Measurements from ENCODE around the gene EPG5. TPM values are rescaled to one million over a fixed set of nuclear protein-coding genes. Genes with fewer than 3 reads are reported as not detected.

The EPG5 gene
- total RNA-seq, 1 donor from 2014 or later = 18.2 TPM

GRCh38 chr18:45984546-45985235 is 17.6 kb upstream of the EPG5 start:
- TF ChIP-seq CTCF (IDR thresholded peaks at IDR 0.05; ENCODE audit: borderline replicate concordance) = no peak
- no peak overlapping the region for H3K27ac ChIP-seq (replicated peaks)
- H3K9me3 ChIP-seq (replicated peaks) = no peaks in the 10 kb centered on the region
- H3K4me3 ChIP-seq = no peak overlapping the region
- DNase-seq = no peak
- peaks cover 8% of the 10 kb centered on the region for H3K4me1 ChIP-seq
- intact Hi-C loops (cut with micrococcal nuclease) = no loop called here
- no peaks in the 10 kb centered on the region for H3K36me3 ChIP-seq
- no peaks in the 10 kb centered on the region for H3K27me3 ChIP-seq (ENCODE audit: low read depth)

- no peak for TF ChIP-seq CTCF (IDR thresholded peaks at IDR 0.05; ENCODE audit: borderline replicate concordance)
- Histone ChIP-seq H3K27ac (replicated peaks) (no peak overlapping the region), H3K27me3 (ENCODE audit: low read depth) (no peaks in the 10 kb centered on the region), H3K36me3 (no peaks in the 10 kb centered on the region), H3K9me3 (replicated peaks) (no peaks in the 10 kb centered on the region), H3K4me1 (peaks cover 8% of the 10 kb centered on the region), H3K4me3 (no peak overlapping the region)
- intact Hi-C loops (cut with micrococcal nuclease) = no loop called here
- DNase-seq = no peak
Observed at GRCh38 chr18:45981821-45982220, 14.7 kb upstream of the EPG5 start.

- no peak for TF ChIP-seq CTCF (IDR thresholded peaks at IDR 0.05; ENCODE audit: borderline replicate concordance)
- no peak for DNase-seq
- no peaks in the 10 kb centered on the region for H3K9me3 ChIP-seq (replicated peaks)
- no peak overlapping the region for H3K4me3 ChIP-seq
- peaks cover 13% of the 10 kb centered on the region for H3K4me1 ChIP-seq
- no peak overlapping the region for H3K27ac ChIP-seq (replicated peaks)
- H3K27me3 ChIP-seq (ENCODE audit: low read depth) = no peaks in the 10 kb centered on the region
- intact Hi-C loops (cut with micrococcal nuclease) = no loop called here
- no peaks in the 10 kb centered on the region for H3K36me3 ChIP-seq
Observed at GRCh38 chr18:45980229-45980628, 13.1 kb upstream of the EPG5 start.

- H3K27me3 ChIP-seq (ENCODE audit: low read depth) = no peaks in the 10 kb centered on the region
- H3K4me1 ChIP-seq = peaks cover 13% of the 10 kb centered on the region
- no peak for TF ChIP-seq CTCF (IDR thresholded peaks at IDR 0.05; ENCODE audit: borderline replicate concordance)
- no peak overlapping the region for H3K4me3 ChIP-seq
- intact Hi-C loops (cut with micrococcal nuclease) = no loop called here
- H3K36me3 ChIP-seq = no peaks in the 10 kb centered on the region
- H3K27ac ChIP-seq (replicated peaks) = no peak overlapping the region
- no peaks in the 10 kb centered on the region for H3K9me3 ChIP-seq (replicated peaks)
- DNase-seq = no peak
Observed at GRCh38 chr18:45978084-45978483, 11.0 kb upstream of the EPG5 start.

- Histone ChIP-seq H3K27ac (replicated peaks) (no peak overlapping the region), H3K9me3 (replicated peaks) (no peaks in the 10 kb centered on the region), H3K27me3 (ENCODE audit: low read depth) (no peaks in the 10 kb centered on the region), H3K36me3 (no peaks in the 10 kb centered on the region), H3K4me3 (no peak overlapping the region), H3K4me1 (peaks cover 13% of the 10 kb centered on the region)
- intact Hi-C loops (cut with micrococcal nuclease) = no loop called here
- no peak for DNase-seq
- TF ChIP-seq CTCF (IDR thresholded peaks at IDR 0.05; ENCODE audit: borderline replicate concordance) = no peak
Observed at GRCh38 chr18:45976974-45977373, 9.8 kb upstream of the EPG5 start.

Data from left ventricle myocardium inferior (tissue), 1 donor.